ENCODE results near the gene INAVA. TPM values are rescaled to one million over a fixed set of nuclear protein-coding genes. Genes with fewer than 3 reads are reported as not detected.
A peak's percentile ranks its signal among the peaks of the same experiment; 100 is the strongest.

Gene INAVA
- total and polyA plus RNA-seq, 2 experiments from 2014 or later = not detected

DNA sequence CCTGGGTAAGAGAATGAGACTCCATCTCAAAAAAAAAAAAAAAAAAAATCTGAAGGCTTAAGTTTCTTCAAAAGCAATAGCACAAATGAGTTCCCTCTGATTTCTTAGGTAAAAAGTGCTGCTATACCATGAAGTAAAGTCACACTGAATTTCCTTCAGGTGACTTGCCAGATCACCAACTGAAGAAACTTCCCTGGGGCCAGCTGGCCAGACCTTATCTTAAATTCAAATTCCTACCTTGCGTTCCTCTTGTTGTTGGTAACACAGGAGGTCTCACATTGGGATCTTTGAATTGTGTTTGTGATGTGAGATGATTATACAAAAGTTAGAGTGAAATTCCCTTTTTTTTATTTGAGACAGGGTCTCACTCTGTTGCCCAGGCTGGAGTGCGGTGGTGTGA is 11.8 kb downstream of the INAVA start:
- no peaks in the 10 kb centered on the region for H4K20me1 ChIP-seq (ENCODE audit: insufficient read depth)
- H2AFZ ChIP-seq = no peak overlapping the region
- no peaks in the 10 kb centered on the region for H3K9me3 ChIP-seq (ENCODE audit: low read depth)
- no peak for TF ChIP-seq EZH2 (IDR thresholded peaks at IDR 0.05; ENCODE audit: insufficient read depth, poor library complexity, severe bottlenecking)
- TF ChIP-seq EZH2phosphoT487 (IDR thresholded peaks at IDR 0.05; ENCODE audit: insufficient read depth, low read depth) = no peak
- no peaks in the 10 kb centered on the region for H3F3A ChIP-seq (ENCODE audit: insufficient read depth)
- in situ Hi-C loops (cut with MboI) = no loop called here
- no peaks in the 10 kb centered on the region for H3K9me2 ChIP-seq (ENCODE audit: insufficient read depth)
- no peaks in the 10 kb centered on the region for H3K79me2 ChIP-seq (ENCODE audit: insufficient read depth)
- H3K4me1 ChIP-seq (ENCODE audit: insufficient read depth) = no peaks in the 10 kb centered on the region
- H3K4me3 ChIP-seq = no peak overlapping the region
- 61 to 69% methylated on average over 2 of the region's 2 CpGs for WGBS, 2 experiments (ENCODE audit: low coverage in 1 of 2, low lambda C conversion rate in 2 of 2, missing lambda C conversion rate in 2 of 2)
- DNase-seq = no peak
- H3K9ac ChIP-seq = no peak overlapping the region
- H3K27ac ChIP-seq = no peak overlapping the region
- no peaks in the 10 kb centered on the region for H3K36me3 ChIP-seq (ENCODE audit: low read depth)
- no peak overlapping the region for H3K4me2 ChIP-seq (ENCODE audit: unreplicated experiment)
- H3K27me3 ChIP-seq (replicated peaks; ENCODE audit: insufficient read depth) = peaks cover 25% of the 10 kb centered on the region

DNA sequence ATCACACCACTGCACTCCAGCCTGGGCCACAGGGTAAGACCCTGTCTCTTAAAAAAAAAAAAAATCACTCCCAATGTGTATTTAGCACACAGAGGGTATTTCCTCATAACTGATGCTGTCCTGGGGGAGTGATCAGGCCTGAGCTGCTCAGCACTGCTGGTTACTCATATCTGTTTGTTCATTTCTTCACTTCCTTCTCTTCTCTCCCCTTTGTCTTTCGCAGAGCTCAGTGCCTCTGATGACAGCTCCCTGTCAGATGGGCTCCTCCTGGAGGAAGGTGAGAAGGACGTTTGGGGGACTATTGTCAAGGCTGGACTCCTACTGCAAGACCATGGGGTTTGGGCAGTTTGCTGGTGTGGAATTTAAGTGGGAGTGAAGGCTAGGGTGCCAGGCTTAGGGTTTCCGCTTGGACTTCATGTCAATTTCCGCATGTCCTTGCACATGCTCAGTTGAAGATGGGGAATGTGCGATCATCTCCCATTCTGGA is 13.0 kb downstream of the INAVA start:
- Histone ChIP-seq H2AFZ (no peak overlapping the region), H3K4me3 (no peak overlapping the region), H3K9me3 (ENCODE audit: low read depth) (no peaks in the 10 kb centered on the region), H4K20me1 (ENCODE audit: insufficient read depth) (no peaks in the 10 kb centered on the region), H3K9me2 (ENCODE audit: insufficient read depth) (no peaks in the 10 kb centered on the region), H3K27me3 (replicated peaks; ENCODE audit: insufficient read depth) (peaks cover 22% of the 10 kb centered on the region), H3K36me3 (ENCODE audit: low read depth) (no peaks in the 10 kb centered on the region), H3K9ac (no peak overlapping the region), H3K4me2 (ENCODE audit: unreplicated experiment) (no peak overlapping the region), H3K27ac (no peak overlapping the region), H3K4me1 (ENCODE audit: insufficient read depth) (no peaks in the 10 kb centered on the region), H3F3A (ENCODE audit: insufficient read depth) (no peaks in the 10 kb centered on the region), H3K79me2 (ENCODE audit: insufficient read depth) (no peaks in the 10 kb centered on the region)
- peak; percentile 9 for DNase-seq
- TF ChIP-seq EZH2phosphoT487 (IDR thresholded peaks at IDR 0.05; ENCODE audit: insufficient read depth, low read depth) = no peak
- no peak for TF ChIP-seq EZH2 (IDR thresholded peaks at IDR 0.05; ENCODE audit: insufficient read depth, poor library complexity, severe bottlenecking)
- 77 to 79% methylated on average over 5 of the region's 5 CpGs for WGBS, 2 experiments (ENCODE audit: low coverage in 1 of 2, low lambda C conversion rate in 2 of 2, missing lambda C conversion rate in 2 of 2)
- in situ Hi-C loops (cut with MboI) = no loop called here

DNA sequence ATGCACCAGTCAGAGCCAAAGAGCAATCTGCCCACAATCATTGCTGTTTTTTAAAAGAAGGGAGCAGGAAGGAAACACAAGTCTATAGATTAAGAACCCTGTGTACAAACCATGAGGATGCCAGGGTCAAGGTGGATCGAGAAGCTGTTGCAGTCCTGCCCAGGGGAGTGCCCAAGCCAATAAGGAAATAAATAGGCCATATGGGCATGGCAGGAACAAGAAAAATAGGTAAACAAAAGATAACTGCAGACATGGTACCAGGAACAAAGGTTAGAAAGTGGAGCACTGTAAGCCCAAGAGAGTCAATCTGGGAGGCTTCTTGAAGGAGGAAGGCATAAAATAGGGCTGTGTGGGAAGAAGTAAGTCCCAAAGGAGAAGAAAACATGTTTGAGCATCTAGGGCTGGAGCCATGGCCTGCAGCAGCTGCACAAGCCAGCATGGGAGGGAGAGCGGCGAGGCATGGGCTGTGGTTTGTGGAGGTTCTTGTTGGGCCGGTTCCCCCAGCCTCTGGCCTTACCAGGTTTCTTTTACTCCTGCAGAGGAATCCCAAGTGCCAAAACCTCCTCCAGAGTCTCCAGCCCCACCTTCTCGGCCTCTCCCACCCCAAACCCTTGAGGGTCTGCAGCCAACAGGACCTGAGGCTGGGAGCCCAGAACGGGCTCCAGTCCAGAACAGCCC is 13.6 kb downstream of the INAVA start:
- in situ Hi-C loops (cut with MboI) = no loop called here

DNA sequence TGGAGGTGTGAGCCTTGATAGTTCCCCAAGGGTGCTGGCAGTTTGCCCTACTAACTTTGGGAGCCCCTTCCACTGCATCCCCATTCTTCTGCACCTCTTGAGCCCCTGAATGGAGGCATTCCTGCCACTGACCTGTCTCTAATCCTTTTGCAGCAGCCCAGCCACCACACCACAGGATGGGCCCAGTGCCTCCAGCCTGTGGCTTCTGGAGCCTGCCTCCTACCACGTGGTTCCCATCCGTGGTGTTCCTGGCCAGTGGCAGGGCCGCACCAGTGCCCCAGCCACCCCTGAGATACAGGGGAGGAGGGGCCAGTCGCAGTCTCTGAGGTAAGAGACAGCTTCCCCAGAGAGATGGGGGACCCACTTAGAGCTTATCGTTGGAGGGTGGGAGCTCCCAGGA is 14.4 kb downstream of the INAVA start:
- no peaks in the 10 kb centered on the region for H3F3A ChIP-seq (ENCODE audit: insufficient read depth)
- DNase-seq = no peak
- no peak overlapping the region for H3K4me3 ChIP-seq
- H3K9me3 ChIP-seq (ENCODE audit: low read depth) = no peaks in the 10 kb centered on the region
- no peaks in the 10 kb centered on the region for H4K20me1 ChIP-seq (ENCODE audit: insufficient read depth)
- TF ChIP-seq EZH2 (IDR thresholded peaks at IDR 0.05; ENCODE audit: insufficient read depth, poor library complexity, severe bottlenecking) (no peak), EZH2phosphoT487 (IDR thresholded peaks at IDR 0.05; ENCODE audit: insufficient read depth, low read depth) (no peak)
- in situ Hi-C loops (cut with MboI) = no loop called here
- H3K9ac ChIP-seq = no peak overlapping the region
- no peak overlapping the region for H3K4me2 ChIP-seq (ENCODE audit: unreplicated experiment)
- peaks cover 22% of the 10 kb centered on the region for H3K27me3 ChIP-seq (replicated peaks; ENCODE audit: insufficient read depth)
- no peaks in the 10 kb centered on the region for H3K79me2 ChIP-seq (ENCODE audit: insufficient read depth)
- no peaks in the 10 kb centered on the region for H3K4me1 ChIP-seq (ENCODE audit: insufficient read depth)
- no peak overlapping the region for H2AFZ ChIP-seq
- H3K36me3 ChIP-seq (ENCODE audit: low read depth) = no peaks in the 10 kb centered on the region
- no peak overlapping the region for H3K27ac ChIP-seq
- 51 to 53% methylated on average over 5 of the region's 5 CpGs for WGBS, 2 experiments (ENCODE audit: low coverage in 1 of 2, low lambda C conversion rate in 2 of 2, missing lambda C conversion rate in 2 of 2)
- no peaks in the 10 kb centered on the region for H3K9me2 ChIP-seq (ENCODE audit: insufficient read depth)

More for the DNA sequence above, 13.6 kb downstream of the INAVA start:
- Histone ChIP-seq H3K36me3 (ENCODE audit: low read depth) (no peaks in the 10 kb centered on the region), H3F3A (ENCODE audit: insufficient read depth) (no peaks in the 10 kb centered on the region), H4K20me1 (ENCODE audit: insufficient read depth) (no peaks in the 10 kb centered on the region), H3K27ac (no peak overlapping the region), H3K79me2 (ENCODE audit: insufficient read depth) (no peaks in the 10 kb centered on the region), H3K27me3 (replicated peaks; ENCODE audit: insufficient read depth) (peaks cover 22% of the 10 kb centered on the region), H3K9me3 (ENCODE audit: low read depth) (no peaks in the 10 kb centered on the region), H3K4me1 (ENCODE audit: insufficient read depth) (no peaks in the 10 kb centered on the region), H3K4me3 (no peak overlapping the region), H3K9ac (no peak overlapping the region), H3K9me2 (ENCODE audit: insufficient read depth) (no peaks in the 10 kb centered on the region), H3K4me2 (ENCODE audit: unreplicated experiment) (no peak overlapping the region), H2AFZ (no peak overlapping the region)
- DNase-seq = no peak
- WGBS, 2 experiments (ENCODE audit: low coverage in 1 of 2, low lambda C conversion rate in 2 of 2, missing lambda C conversion rate in 2 of 2) = 68 to 69% methylated on average over 6 of the region's 6 CpGs
- TF ChIP-seq EZH2 (IDR thresholded peaks at IDR 0.05; ENCODE audit: insufficient read depth, poor library complexity, severe bottlenecking) = no peak
- no peak for TF ChIP-seq EZH2phosphoT487 (IDR thresholded peaks at IDR 0.05; ENCODE audit: insufficient read depth, low read depth)
